ENCODE data around the gene TRIM77.
"Not testable (repeated sequence)": the region's sequence is repeated elsewhere in the genome, so short reads cannot be mapped to it uniquely, and the experiment has no call there.

TRIM77 gene

DNA sequence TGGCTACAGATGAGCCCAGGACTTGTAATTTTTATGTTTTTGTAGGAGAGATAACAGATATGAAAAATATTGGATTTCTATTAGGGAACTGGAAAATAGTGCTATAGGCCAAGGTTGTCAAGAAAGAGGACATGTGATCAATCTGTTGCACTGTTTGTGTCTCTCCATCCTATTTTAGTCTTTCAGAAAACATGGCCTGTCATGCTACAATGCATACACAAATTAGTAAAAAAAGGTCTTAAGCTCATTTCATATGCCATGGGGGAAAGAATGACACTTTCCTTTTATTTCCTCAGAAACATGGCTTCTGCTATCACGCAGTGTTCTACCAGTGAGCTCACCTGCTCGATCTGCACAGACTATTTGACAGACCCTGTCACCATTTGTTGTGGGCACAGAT is at the start of gene TRIM77:
TSS of gene TRIM77 (plus strand) at position 301 of the 400 bp plus-strand sequence. CDS start at position 301, 0 bp downstream.
- DNase-seq (ENCODE audit: low read depth in 2 of 2, low spot score in 1 of 2): not testable (repeated sequence)

- no peak for DNase-seq (ENCODE audit: low read depth in 2 of 2, low spot score in 1 of 2)
Measured at GRCh38 chr11:89667001-89667400, 43.1 kb upstream of the TRIM77 start.

GRCh38 chr11:89668158-89668557 is 41.9 kb upstream of the TRIM77 start:
- not testable (repeated sequence) for DNase-seq (ENCODE audit: low read depth in 2 of 2, low spot score in 1 of 2)

- DNase-seq (ENCODE audit: low read depth in 2 of 2, low spot score in 1 of 2): not testable (repeated sequence)
Measured at GRCh38 chr11:89669586-89669985, 40.5 kb upstream of the TRIM77 start.

DNA sequence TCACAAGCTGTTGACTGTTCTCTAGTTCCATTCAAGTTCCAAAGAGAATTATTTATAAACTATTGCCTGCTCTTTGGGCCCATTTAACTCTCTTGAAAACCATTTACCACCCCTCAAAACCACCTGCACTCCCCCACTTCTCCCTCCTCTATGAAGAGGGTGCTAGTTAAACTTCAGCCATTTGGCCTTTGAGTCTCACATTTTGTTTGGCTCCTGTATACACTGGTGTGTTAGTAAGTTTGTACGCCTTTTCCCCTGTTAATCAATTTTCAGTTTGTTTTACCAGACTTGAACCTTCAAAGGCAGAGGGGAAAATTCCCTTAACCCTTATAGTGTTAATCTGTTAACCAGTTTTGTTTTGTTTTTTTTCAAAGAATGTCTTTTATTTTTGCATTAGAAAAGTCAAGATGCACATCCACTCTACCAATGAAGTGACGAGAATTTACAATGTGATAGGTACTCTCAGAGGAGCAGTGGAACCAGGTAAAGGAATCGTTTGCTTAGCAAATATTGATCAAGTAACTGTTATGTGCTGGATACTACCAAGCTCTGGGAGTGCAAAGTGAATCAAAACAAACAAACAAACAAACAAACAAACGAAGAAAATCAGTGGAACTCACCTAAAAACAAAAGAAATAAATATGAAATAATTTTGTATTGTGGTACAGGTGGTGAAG is 40.0 kb upstream of the TRIM77 start:
- DNase-seq (ENCODE audit: low read depth in 2 of 2, low spot score in 1 of 2): not testable (repeated sequence)

DNA sequence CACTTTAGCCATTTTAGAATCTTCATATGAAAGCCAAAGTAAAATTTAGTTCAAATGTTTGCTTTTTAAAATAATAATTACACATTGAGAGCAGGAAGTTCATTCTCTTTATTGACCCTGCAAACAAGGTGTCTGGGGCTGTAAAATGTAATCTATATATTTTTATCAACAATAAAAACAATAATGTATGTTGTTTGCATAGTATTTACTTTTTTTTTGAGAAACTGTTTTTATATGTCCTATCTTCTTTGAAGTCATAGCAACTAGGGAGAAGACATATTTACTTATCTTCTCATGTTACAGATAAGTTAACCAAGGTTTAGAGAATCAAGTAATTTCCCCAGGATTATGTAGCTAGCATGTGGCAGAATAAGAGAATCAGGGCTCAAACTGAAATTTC is 37.6 kb upstream of the TRIM77 start:
- not testable (repeated sequence) for DNase-seq (ENCODE audit: low read depth in 2 of 2, low spot score in 1 of 2)

DNA sequence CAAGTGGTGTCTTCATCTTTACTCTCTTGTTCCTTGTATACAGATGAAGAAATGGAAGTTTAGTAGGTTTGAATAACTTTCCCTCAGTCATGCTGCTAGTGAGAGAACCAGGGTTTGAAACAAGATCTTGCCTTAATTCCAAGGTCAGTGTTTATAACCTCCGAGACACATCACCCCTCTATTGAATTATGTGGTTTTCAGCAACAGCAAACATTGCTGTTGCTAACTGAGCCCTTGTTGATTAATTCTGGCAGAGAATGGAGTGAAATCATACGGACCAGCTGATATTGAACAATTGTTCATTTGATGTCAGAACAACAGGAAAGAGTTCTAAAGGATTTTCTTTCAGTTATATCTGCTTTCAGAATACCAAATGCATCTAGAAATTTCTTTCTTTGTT is 36.7 kb upstream of the TRIM77 start:
- DNase-seq (ENCODE audit: low read depth in 2 of 2, low spot score in 1 of 2): not testable (repeated sequence)

- DNase-seq (ENCODE audit: low read depth in 2 of 2, low spot score in 1 of 2): not testable (repeated sequence)
Measured at GRCh38 chr11:89675383-89675782, 34.7 kb upstream of the TRIM77 start.

DNA sequence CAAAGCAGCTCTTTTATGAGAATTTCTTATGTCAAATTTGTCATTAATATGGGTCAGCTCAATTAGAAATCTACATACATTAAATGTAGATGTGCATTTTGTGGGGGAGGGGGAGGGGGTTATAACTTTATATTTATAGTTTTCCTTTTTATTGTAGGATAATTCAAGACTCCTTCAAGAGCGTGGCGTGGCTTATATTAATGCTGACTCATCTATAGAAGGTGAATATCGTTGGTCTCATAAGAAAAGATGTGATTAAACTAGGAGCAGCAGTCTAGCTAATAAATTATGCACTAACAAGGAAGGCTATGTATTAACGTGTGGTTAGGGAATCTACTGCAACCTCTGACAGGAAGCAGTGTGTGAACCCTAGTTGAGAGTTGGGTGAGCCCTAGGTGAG is 34.2 kb upstream of the TRIM77 start:
- not testable (repeated sequence) for DNase-seq (ENCODE audit: low read depth in 2 of 2, low spot score in 1 of 2)

- not testable (repeated sequence) for DNase-seq (ENCODE audit: low read depth in 2 of 2, low spot score in 1 of 2)
Measured at GRCh38 chr11:89707080-89707479, 3.0 kb upstream of the TRIM77 start.

- DNase-seq (ENCODE audit: low read depth in 2 of 2, low spot score in 1 of 2): not testable (repeated sequence)
Measured at GRCh38 chr11:89724866-89725498, 14.9 kb downstream of the TRIM77 start.

DNA sequence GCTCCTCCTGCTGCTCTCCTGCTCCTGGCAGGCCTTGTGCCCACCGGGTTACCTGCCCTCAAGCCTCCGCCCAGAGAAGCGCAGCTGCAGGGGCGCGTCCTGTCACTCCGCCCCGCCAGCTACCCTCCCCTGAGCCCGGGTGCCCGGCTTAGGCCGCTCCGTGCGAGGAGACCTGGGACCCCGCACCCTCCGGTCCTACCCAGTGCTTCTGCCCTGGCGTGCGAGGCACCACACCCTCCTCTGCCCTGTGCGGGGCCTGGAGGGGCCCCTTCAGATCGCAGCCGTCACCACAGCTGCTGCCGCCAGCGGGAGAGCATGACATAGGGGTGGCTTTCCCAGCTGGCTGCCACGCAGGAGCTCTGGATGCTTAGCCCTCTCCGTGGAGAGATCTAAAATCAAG is 20.1 kb downstream of the TRIM77 start:
- DNase-seq (ENCODE audit: low read depth in 2 of 2, low spot score in 1 of 2): not testable (repeated sequence)

DNA sequence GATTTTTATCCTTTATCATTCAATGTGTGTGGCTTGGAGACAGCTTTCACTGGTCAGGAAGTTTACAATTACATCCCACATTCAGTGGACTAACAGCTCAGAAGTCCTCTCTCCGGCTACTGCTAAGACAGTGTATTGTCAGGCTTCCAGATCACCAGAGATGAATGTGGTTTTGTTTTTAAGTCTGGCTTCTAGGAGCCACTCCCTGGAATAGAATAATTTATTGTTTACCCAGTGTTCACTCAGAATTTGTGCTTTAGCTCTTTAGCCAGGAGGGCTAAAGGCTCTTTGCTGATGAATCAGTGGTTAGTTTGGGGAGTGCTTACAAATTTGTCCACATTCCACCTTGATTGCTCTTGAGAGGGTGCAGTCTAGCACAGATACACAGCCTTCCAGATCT is 26.5 kb downstream of the TRIM77 start:
- DNase-seq (ENCODE audit: low read depth in 2 of 2, low spot score in 1 of 2): no peak

DNA sequence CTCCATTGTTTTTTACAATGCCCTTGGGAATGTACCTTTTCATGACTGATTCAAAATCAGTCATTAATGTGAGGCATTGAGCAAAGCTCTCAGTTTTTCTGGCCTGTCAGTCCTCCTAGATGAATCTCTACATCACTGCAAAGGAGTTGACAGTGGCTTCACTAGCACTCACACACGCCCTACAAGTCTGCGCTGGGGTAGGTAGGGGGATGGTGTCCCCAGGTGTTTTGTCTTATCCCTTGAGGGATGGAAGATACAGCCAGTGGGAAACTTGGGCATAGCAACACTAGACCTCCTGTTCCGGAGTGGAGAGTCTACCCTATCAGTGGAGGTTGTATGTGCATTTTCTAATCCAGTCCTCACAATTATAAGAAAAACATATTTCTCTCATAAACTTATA is 27.0 kb downstream of the TRIM77 start:
- no peak for DNase-seq (ENCODE audit: low read depth in 2 of 2, low spot score in 1 of 2)

GRCh38 chr11:89741406-89741805 is 31.3 kb downstream of the TRIM77 start:
- not testable (repeated sequence) for DNase-seq (ENCODE audit: low read depth in 2 of 2, low spot score in 1 of 2)

GRCh38 chr11:89744158-89744557 is 34.1 kb downstream of the TRIM77 start:
- not testable (repeated sequence) for DNase-seq (ENCODE audit: low read depth in 2 of 2, low spot score in 1 of 2)

DNA sequence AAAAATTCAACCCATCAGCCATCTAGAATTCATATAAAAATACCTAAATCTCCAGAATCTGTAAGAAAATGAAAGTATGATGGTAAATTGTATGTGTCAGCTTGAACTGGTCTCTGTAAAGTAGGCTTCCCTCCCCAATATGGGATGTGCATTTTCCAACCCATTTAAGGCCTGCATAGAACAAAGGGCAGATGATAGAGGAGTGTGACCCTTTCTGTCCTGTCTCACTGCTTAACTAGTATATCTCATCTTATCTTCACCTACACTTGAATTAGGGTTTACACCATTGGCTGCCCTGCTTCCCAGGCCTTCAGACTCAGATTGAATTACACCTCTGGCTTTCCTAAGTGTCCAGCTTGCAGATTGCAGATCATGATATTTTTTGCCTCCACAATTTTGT is 40.7 kb downstream of the TRIM77 start:
- DNase-seq (ENCODE audit: low read depth in 2 of 2, low spot score in 1 of 2): not testable (repeated sequence)

Data from stimulated activated CD8-positive, alpha-beta memory T cell treated with anti-CD3 and anti-CD28 coated beads, Interleukin-4, amount 100 ng/mL, for 1 hour (primary cell).